AG04449 (cell line): Measurements from ENCODE around the gene IDH2.

Experiments
- CTCF ChIA-PET: fragments of 350-600 bp; formaldehyde crosslinking; extraction: SDS; loops from one replicate; lab custom pipeline; 2021; ENCODE audit warnings: antibody characterized with exemption; lab: Yijun Ruan, JAX
- POLR2A ChIA-PET: fragments of 400-600, 350-600 bp; formaldehyde crosslinking; extraction: SDS; loops from one replicate; lab custom pipeline; 2020; ENCODE audit warnings: antibody characterized with exemption, inconsistent platforms; lab: Yijun Ruan, JAX
- DNase-seq: peaks from one replicate; pipeline ENCODE4 v3.0.0-alpha.2; 2010; ENCODE audit warnings: low read depth, low spot score
- H3K4me3 ChIP-seq: 2 replicates; pipeline ENCODE4 v1.5.1; 2011; ENCODE audit warnings: low read depth, mild to moderate bottlenecking, control low read depth, low read length
- TF ChIP-seq, protein P1 (sequence below): IDR thresholded peaks from one replicate; pipeline ENCODE4 v1.5.1; 2011; ENCODE audit warnings: mild to moderate bottlenecking, moderate library complexity, low read length, control low read depth, inconsistent platforms; ENCODE audit not compliant: insufficient read depth; ENCODE audit errors: missing control alignments

Gene IDH2

DNA sequence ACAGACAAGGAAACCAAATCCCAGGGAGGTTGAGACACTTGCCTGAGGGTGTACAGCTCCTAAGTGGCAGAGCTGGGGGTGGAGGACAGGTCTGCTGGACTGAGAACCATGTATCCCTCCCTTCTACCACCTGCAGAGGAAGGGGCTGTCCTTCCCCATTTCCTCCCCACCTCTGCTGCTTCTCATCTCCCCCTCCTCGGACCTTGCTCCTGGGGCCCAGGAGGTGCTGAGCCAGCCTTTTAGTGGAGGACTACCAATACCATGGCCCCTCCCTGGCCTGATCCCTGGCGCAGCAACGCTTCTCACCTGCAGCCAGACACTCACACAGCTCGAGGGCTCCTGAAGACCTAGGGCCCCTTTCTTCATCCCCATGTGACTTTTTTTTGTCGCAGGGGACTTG, 50.4 kb downstream of the IDH2 start:
- ChIA-PET POLR2A (no interaction called here), CTCF (no interaction called here)
- no peak overlapping the region for H3K4me3 ChIP-seq
- DNase-seq: no peak
- TF ChIP-seq, protein P1, sequence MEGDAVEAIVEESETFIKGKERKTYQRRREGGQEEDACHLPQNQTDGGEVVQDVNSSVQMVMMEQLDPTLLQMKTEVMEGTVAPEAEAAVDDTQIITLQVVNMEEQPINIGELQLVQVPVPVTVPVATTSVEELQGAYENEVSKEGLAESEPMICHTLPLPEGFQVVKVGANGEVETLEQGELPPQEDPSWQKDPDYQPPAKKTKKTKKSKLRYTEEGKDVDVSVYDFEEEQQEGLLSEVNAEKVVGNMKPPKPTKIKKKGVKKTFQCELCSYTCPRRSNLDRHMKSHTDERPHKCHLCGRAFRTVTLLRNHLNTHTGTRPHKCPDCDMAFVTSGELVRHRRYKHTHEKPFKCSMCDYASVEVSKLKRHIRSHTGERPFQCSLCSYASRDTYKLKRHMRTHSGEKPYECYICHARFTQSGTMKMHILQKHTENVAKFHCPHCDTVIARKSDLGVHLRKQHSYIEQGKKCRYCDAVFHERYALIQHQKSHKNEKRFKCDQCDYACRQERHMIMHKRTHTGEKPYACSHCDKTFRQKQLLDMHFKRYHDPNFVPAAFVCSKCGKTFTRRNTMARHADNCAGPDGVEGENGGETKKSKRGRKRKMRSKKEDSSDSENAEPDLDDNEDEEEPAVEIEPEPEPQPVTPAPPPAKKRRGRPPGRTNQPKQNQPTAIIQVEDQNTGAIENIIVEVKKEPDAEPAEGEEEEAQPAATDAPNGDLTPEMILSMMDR: no peak

- H3K4me3 ChIP-seq: no peak overlapping the region
- TF ChIP-seq, protein P1: no peak
- ChIA-PET POLR2A (interaction anchor here (0.6 kb wide), 1 partner anchor 204 kb away, joined by 3 read pairs; no protein-coding TSS in a partner anchor), CTCF (interaction anchor here (1.1 to 2.3 kb wide), 3 partner anchors 12 to 159 kb away, joined by 3 to 13 read pairs (median 4); no protein-coding TSS in a partner anchor)
- no peak for DNase-seq
Observed at GRCh38 chr15:90049666-90050604, 52.3 kb downstream of the IDH2 start.

DNA sequence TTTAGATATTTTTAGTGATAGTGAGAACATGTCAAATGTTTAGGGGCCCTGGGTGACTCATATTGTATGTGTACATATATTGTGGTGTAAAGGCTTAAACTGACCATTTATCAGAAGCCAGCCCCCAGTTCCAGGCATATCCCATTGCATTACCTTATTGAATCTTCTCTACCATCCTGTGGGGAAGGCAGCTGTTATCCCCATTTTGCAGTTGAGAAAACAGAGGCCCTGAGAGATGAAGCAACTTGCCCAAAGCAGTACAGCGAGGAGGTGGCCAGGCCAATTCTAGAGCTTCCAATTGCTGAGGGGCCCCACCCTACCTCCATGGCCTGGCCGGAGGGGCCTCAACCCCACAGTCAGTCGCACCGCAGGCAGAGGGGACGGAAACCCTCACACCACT, 53.2 kb downstream of the IDH2 start:
- no peak overlapping the region for H3K4me3 ChIP-seq
- ChIA-PET POLR2A (interaction anchor here (0.6 kb wide), 1 partner anchor 203 kb away, joined by 3 read pairs; no protein-coding TSS in a partner anchor), CTCF (interaction anchor here (1.1 to 2.3 kb wide), 2 partner anchors 13 to 22 kb away, joined by 4 to 13 read pairs; no protein-coding TSS in a partner anchor)
- TF ChIP-seq, protein P1: no peak
- DNase-seq: no peak

DNA sequence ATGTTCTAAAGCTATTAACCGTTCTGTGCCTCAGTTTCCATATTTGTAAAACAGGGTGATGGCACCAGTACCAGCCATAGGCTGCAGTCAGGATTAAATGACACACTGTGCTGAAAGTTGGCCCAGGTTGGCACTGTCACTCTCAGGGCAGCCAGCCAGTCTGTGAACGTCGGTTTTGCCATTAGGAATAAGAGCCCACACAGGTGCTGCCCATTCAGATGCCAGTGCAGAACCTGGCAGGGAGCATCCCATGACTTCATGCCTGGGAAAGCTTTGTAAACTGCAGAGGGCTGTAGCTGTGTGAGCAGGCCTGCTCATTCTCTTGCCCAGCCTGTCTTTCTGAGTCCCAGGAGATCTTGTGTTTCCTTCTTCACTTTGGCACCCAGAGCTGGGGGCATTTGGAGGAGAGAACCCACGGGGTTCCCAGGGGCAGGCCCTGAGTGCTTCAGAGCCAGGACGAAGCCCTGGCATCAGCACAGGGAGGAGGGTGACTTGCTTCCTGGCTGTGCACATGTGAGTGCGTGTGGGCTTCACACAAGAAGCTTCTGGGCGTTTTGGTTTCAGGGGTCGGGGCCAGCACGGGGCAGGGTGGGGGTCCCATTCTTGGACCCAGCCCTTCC, 54.2 kb downstream of the IDH2 start:
- POLR2A ChIA-PET: no interaction called here
- no peak for DNase-seq
- CTCF ChIA-PET: interaction anchor here (0.9 to 2.3 kb wide), 2 partner anchors 14 to 23 kb away, joined by 3 to 13 read pairs; no protein-coding TSS in a partner anchor
- H3K4me3 ChIP-seq: no peak overlapping the region
- TF ChIP-seq, protein P1: no peak

DNA sequence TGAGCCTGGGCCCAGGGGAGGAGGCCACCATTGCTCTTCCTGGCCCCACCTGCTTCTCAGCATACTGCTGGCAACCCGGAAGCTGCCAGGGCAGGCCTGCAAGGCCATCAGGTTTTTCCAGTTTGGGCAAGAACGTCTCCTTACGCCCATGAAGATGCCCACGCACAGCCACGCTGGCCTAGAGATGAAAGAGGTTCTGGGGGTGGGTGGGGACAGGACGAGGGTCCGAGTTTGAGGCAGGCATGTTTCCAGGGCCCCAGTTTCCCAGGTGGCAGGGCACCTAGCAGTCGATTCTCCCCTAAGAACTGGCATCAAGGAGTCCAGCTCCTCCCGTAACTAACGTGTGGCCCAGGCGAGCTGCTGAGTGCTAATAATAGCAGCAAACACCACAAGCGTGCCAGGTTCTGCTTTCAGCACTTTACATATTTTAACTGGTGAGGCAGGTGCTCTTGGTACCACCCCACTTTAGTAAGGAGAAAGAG, 55.3 kb downstream of the IDH2 start:
- no peak for DNase-seq
- TF ChIP-seq, protein P1: no peak
- no peak overlapping the region for H3K4me3 ChIP-seq
- ChIA-PET CTCF (interaction anchor here (2.4 kb wide), 1 partner anchor 24 kb away, joined by 10 read pairs; no protein-coding TSS in a partner anchor), POLR2A (no interaction called here)
